HG03469 (cell line): ENCODE measurements around the gene SARM1.
"Not testable (repeated sequence)": the region's sequence is repeated elsewhere in the genome, so short reads cannot be mapped to it uniquely, and the experiment has no call there.

Source experiments
- ATAC-seq: cut with Tn5 transposase; IDR thresholded peaks from one replicate; pipeline ENCODE4 v1.9.1; 2021; ENCODE audit warnings: mild to moderate bottlenecking, moderate library complexity, moderate number of reproducible peaks; ENCODE audit not compliant: unreplicated experiment

The SARM1 gene

GRCh38 chr17:28371245-28372202 lies at the start of gene SARM1:
TSS of gene SARM1 (plus strand) at chr17:28371694. CDS start at chr17:28372033, 339 bp downstream.
- ATAC-seq = peak; percentile 57

GRCh38 chr17:28324267-28324745 lies 47.2 kb upstream of the SARM1 start:
- ATAC-seq = no peak

- no peak for ATAC-seq
Observed at GRCh38 chr17:28324781-28325180, 46.7 kb upstream of the SARM1 start.

- no peak for ATAC-seq
Observed at GRCh38 chr17:28325211-28325610, 46.3 kb upstream of the SARM1 start.

GRCh38 chr17:28326114-28326513 lies 45.4 kb upstream of the SARM1 start:
- no peak for ATAC-seq

- no peak for ATAC-seq
Observed at GRCh38 chr17:28327031-28327607, 44.4 kb upstream of the SARM1 start.

GRCh38 chr17:28327709-28328108 lies 43.8 kb upstream of the SARM1 start:
- ATAC-seq = no peak

- ATAC-seq = no peak
Observed at GRCh38 chr17:28328325-28328724, 43.2 kb upstream of the SARM1 start.

- ATAC-seq = no peak
Observed at GRCh38 chr17:28330671-28331070, 40.8 kb upstream of the SARM1 start.

- ATAC-seq = no peak
Observed at GRCh38 chr17:28331891-28332420, 39.5 kb upstream of the SARM1 start.

- no peak for ATAC-seq
Observed at GRCh38 chr17:28333083-28333746, 38.3 kb upstream of the SARM1 start.

GRCh38 chr17:28334171-28334570 lies 37.3 kb upstream of the SARM1 start:
- ATAC-seq = no peak

- ATAC-seq = no peak
Observed at GRCh38 chr17:28334666-28335200, 36.8 kb upstream of the SARM1 start.

- ATAC-seq = peak; percentile 89
Observed at GRCh38 chr17:28335201-28335958, 36.1 kb upstream of the SARM1 start, which contains the start of the genes IFT20 and TNFAIP1. TSS of gene IFT20 (minus strand) at chr17:28335472. CDS start at chr17:28331985, 3,487 bp downstream. TSS of gene TNFAIP1 (plus strand) at chr17:28335761. CDS start at chr17:28339522, 3,761 bp downstream.

- no peak for ATAC-seq
Observed at GRCh38 chr17:28335959-28336871, 35.3 kb upstream of the SARM1 start.

GRCh38 chr17:28338056-28338768 lies 33.3 kb upstream of the SARM1 start:
- ATAC-seq = no peak

- ATAC-seq = not testable (repeated sequence)
Observed at GRCh38 chr17:28338769-28339212, 32.7 kb upstream of the SARM1 start.

- ATAC-seq = no peak
Observed at GRCh38 chr17:28339431-28339830, 32.1 kb upstream of the SARM1 start.
